ENCODE measurements around the gene PARVB.

DNA sequence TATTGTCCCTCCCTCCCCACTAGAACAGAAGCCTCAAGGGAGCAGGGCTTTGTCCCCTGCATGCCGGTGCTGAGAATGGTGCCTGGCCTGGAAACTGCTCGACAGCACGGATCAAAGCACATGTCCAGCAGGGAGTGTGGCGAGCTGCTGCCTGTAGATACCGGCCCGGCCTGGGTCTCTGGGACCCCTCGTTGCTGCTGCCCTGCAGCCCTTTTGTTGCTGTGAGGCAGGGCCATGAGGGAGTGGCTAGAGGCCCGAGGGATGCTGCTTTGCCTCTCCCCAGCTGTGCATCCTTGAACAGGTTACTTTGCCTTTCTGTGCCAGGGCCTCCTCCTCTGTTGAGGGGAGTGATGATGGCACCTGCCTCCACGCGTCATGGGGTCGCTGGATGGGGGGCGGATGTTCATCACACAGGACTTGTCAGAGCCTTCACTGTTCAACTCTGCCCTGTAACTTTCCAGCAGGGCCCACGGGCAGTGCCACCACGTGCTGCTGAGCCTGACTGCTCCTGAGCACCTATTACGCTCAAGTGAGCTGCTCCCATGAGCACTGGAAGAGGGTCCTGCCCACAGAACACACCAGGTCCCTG is 141.3 kb downstream of the PARVB start:
- TF ChIP-seq, protein P1, sequence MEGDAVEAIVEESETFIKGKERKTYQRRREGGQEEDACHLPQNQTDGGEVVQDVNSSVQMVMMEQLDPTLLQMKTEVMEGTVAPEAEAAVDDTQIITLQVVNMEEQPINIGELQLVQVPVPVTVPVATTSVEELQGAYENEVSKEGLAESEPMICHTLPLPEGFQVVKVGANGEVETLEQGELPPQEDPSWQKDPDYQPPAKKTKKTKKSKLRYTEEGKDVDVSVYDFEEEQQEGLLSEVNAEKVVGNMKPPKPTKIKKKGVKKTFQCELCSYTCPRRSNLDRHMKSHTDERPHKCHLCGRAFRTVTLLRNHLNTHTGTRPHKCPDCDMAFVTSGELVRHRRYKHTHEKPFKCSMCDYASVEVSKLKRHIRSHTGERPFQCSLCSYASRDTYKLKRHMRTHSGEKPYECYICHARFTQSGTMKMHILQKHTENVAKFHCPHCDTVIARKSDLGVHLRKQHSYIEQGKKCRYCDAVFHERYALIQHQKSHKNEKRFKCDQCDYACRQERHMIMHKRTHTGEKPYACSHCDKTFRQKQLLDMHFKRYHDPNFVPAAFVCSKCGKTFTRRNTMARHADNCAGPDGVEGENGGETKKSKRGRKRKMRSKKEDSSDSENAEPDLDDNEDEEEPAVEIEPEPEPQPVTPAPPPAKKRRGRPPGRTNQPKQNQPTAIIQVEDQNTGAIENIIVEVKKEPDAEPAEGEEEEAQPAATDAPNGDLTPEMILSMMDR (IDR thresholded peaks at IDR 0.05; ENCODE audit: extremely low read depth in 1 of 2, insufficient read depth in 1 of 2, low read depth in 1 of 2, low read length in 2 of 2) = no peak
- TF ChIP-seq, protein P2, sequence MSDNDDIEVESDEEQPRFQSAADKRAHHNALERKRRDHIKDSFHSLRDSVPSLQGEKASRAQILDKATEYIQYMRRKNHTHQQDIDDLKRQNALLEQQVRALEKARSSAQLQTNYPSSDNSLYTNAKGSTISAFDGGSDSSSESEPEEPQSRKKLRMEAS (IDR thresholded peaks at IDR 0.05; ENCODE audit: insufficient read depth, insufficient read length) = no peak
- TF ChIP-seq EZH2 (IDR thresholded peaks at IDR 0.05; ENCODE audit: borderline replicate concordance, low read depth, low read length, severe bottlenecking) = no peak
- TF ChIP-seq POLR2AphosphoS5 (IDR thresholded peaks at IDR 0.05; ENCODE audit: insufficient read depth, low read depth, low read length) = no peak
- TF ChIP-seq POLR2A (IDR thresholded peaks at IDR 0.05; ENCODE audit: low read depth, low read length) = no peak
- TF ChIP-seq JUN (IDR thresholded peaks at IDR 0.05; ENCODE audit: borderline replicate concordance, insufficient read depth, insufficient read length, low read depth) = no peak
- no peak for TF ChIP-seq GATA2 (IDR thresholded peaks at IDR 0.05; ENCODE audit: insufficient read depth, insufficient read length, low read depth, low read length)

Measured in endothelial cell of umbilical vein (primary cell).